Fibroblast of lung (primary cell): ENCODE results near the gene RAB30. TPM values are rescaled to one million over a fixed set of nuclear protein-coding genes. Genes with fewer than 3 reads are reported as not detected.

Source experiments
- DNase-seq, 2 donors: peaks; one replicate each; pipeline versions ENCODE4 v3.0.0 to v3.0.0-alpha.2; 2010; ENCODE audit warnings: low read depth in 2 of 2
- H2AFZ ChIP-seq: 2 replicates; pipeline ENCODE4 v1.5.1; 2012; ENCODE audit warnings: low read length, control low read depth, inconsistent platforms
- H3K27ac ChIP-seq: 2 replicates; pipeline ENCODE4 v1.5.1; 2011; ENCODE audit warnings: low read length, control low read depth; ENCODE audit not compliant: insufficient read depth
- H3K27me3 ChIP-seq: 2 replicates; pipeline ENCODE4 v1.5.1; 2011; ENCODE audit warnings: mild to moderate bottlenecking, low read length; ENCODE audit not compliant: control insufficient read depth, insufficient read depth
- H3K36me3 ChIP-seq: 2 replicates; pipeline ENCODE4 v1.5.1; 2011; ENCODE audit warnings: low read length; ENCODE audit not compliant: control insufficient read depth, insufficient read depth
- H3K4me1 ChIP-seq: 2 replicates; pipeline ENCODE4 v1.5.1; 2011; ENCODE audit warnings: low read length; ENCODE audit not compliant: control insufficient read depth, insufficient read depth; ENCODE audit errors: extremely low read depth
- H3K4me2 ChIP-seq: 2 replicates; pipeline ENCODE4 v1.5.1; 2011; ENCODE audit warnings: low read length, control low read depth; ENCODE audit not compliant: insufficient read depth; ENCODE audit errors: extremely low read depth
- H3K4me3 ChIP-seq, 4 experiments: fragments of 200-600 bp in 1 of 4; sonication (generic) in 1 of 4; replicated peaks in 1 of 4; 2 replicates each; pipeline ENCODE4 v1.5.1; 2011 to 2016; ENCODE audit warnings: low read length in 4 of 4, low read depth in 3 of 4, mild to moderate bottlenecking in 3 of 4, control low read depth in 2 of 4, inconsistent platforms in 1 of 4, mixed read lengths in 1 of 4; ENCODE audit not compliant: insufficient read depth in 1 of 4; ENCODE audit errors: control extremely low read depth in 1 of 4
- H3K79me2 ChIP-seq: 2 replicates; pipeline ENCODE4 v1.5.1; 2012; ENCODE audit warnings: mild to moderate bottlenecking, low read length, inconsistent platforms; ENCODE audit not compliant: control insufficient read depth, insufficient read depth
- H3K9ac ChIP-seq: 2 replicates; pipeline ENCODE4 v1.5.1; 2011; ENCODE audit warnings: mild to moderate bottlenecking, low read length, control low read depth; ENCODE audit not compliant: insufficient read depth
- H3K9me3 ChIP-seq: 2 replicates; pipeline ENCODE4 v1.5.1; 2012; ENCODE audit warnings: low read depth, low read length; ENCODE audit not compliant: control insufficient read depth, insufficient read depth
- H4K20me1 ChIP-seq: 2 replicates; pipeline ENCODE4 v1.5.1; 2011; ENCODE audit warnings: low read length; ENCODE audit not compliant: control insufficient read depth, insufficient read depth; ENCODE audit errors: extremely low read depth
- EZH2 ChIP-seq: IDR thresholded peaks from 2 replicates; pipeline ENCODE4 v1.5.1; 2012; ENCODE audit warnings: low read length, control low read depth, mild to moderate bottlenecking; ENCODE audit errors: missing control alignments
- polyA plus RNA-seq, 2 donors: library from polyadenylated mRNA; depleted of rRNA in 1 of 2; stranded (reverse) in 1 of 2; unstranded in 1 of 2; fragments of >200 nt; gene quantifications; 2 replicates each; pipeline ENCODE4 v1.2.1, GENCODE V29; 2011 to 2012; ENCODE audit warnings: missing spikeins in 1 of 2
- total RNA-seq: library from RNA; depleted of rRNA; stranded (reverse); fragments of >200 nt; gene quantifications from 2 replicates; pipeline ENCODE4 v1.2.1, GENCODE V29; 2014
- TF ChIP-seq, protein P1 (sequence below), 2 donors: IDR thresholded peaks in 1 of 2; conservative IDR thresholded peaks in 1 of 2; 1 replicate in 1 of 2; 2 replicates in 1 of 2; pipeline ENCODE4 v1.5.1; 2011 to 2012; ENCODE audit warnings: low read length in 2 of 2, control low read depth in 1 of 2, inconsistent platforms in 1 of 2, low read depth in 1 of 2, mild to moderate bottlenecking in 1 of 2

Gene RAB30
- total and polyA plus RNA-seq, 2 donors (not counting 1 experiment from before 2014, with no cell fraction given), result 33.9 to 45.2 TPM

DNA sequence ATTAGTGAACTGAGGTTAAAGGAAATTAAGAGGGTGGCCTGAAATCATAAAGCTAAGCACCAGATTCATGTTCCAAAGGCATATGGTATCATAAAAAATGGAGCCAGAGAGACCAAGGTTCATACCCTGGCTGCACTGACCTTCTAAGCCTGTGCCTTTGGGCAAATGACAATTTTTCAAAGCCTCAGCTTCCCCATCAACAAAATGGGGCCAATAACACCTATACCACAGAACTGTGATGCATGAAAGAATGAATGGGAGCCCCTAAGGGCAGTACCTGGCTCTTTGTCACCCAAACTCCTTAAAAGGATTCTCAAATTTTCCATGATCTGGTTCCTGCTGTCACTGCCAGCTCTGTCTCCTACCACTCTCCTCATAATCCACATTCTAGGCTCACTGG lies 72.5 kb downstream of the RAB30 start:
- no peak for TF ChIP-seq EZH2
- TF ChIP-seq, protein P1, sequence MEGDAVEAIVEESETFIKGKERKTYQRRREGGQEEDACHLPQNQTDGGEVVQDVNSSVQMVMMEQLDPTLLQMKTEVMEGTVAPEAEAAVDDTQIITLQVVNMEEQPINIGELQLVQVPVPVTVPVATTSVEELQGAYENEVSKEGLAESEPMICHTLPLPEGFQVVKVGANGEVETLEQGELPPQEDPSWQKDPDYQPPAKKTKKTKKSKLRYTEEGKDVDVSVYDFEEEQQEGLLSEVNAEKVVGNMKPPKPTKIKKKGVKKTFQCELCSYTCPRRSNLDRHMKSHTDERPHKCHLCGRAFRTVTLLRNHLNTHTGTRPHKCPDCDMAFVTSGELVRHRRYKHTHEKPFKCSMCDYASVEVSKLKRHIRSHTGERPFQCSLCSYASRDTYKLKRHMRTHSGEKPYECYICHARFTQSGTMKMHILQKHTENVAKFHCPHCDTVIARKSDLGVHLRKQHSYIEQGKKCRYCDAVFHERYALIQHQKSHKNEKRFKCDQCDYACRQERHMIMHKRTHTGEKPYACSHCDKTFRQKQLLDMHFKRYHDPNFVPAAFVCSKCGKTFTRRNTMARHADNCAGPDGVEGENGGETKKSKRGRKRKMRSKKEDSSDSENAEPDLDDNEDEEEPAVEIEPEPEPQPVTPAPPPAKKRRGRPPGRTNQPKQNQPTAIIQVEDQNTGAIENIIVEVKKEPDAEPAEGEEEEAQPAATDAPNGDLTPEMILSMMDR (conservative IDR thresholded peaks at IDR 0.05 in 1 of 2, IDR thresholded peaks at IDR 0.05 in 1 of 2; ENCODE audit: low read depth in 1 of 2, low read length in 2 of 2), result no peak
- H3K4me2 ChIP-seq, result no peak overlapping the region

DNA sequence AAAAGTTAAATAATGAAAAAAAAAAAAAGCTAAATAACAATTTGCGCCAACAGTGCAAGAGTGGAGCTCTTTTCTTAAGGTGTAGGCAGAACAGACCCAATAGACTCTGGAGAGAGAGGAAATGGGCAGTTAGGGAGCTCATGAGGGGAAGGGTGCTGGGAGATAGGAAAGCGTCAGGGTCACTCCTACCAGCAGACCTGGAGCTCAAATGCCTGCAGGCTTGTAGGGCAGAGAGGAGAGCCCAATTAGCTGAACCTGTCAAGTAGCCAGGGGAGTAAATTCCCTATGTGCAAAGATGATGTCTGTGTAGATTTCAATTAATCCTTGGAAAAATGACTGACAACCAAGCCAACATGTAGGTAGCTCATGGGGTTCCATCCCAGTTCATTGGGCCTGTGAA lies 73.0 kb downstream of the RAB30 start:
- Histone ChIP-seq H4K20me1 (no peaks in the 10 kb centered on the region), H3K9ac (no peak overlapping the region), H3K36me3 (no peaks in the 10 kb centered on the region), H3K4me2 (no peak overlapping the region), H3K27ac (no peak overlapping the region), H3K9me3 (no peaks in the 10 kb centered on the region), H3K79me2 (peaks cover 8% of the 10 kb centered on the region), H3K27me3 (no peaks in the 10 kb centered on the region), H3K4me1 (peaks cover 7% of the 10 kb centered on the region), H2AFZ (no peak overlapping the region), H3K4me3 (no peak overlapping the region)
- no peak for TF ChIP-seq EZH2
- TF ChIP-seq, protein P1 (conservative IDR thresholded peaks at IDR 0.05 in 1 of 2, IDR thresholded peaks at IDR 0.05 in 1 of 2; ENCODE audit: low read depth in 1 of 2, low read length in 2 of 2), result no peak
- DNase-seq, result no peak

More for the DNA sequence above, 72.5 kb downstream of the RAB30 start:
- H3K36me3 ChIP-seq, result no peaks in the 10 kb centered on the region
- H3K27ac ChIP-seq, result no peak overlapping the region
- H3K27me3 ChIP-seq, result no peaks in the 10 kb centered on the region
- DNase-seq, result no peak
- H3K79me2 ChIP-seq, result peaks cover 8% of the 10 kb centered on the region
- H3K4me1 ChIP-seq, result peaks cover 7% of the 10 kb centered on the region
- H3K4me3 ChIP-seq, result no peak overlapping the region
- no peak overlapping the region for H2AFZ ChIP-seq
- no peaks in the 10 kb centered on the region for H3K9me3 ChIP-seq
- H4K20me1 ChIP-seq, result no peaks in the 10 kb centered on the region
- no peak overlapping the region for H3K9ac ChIP-seq

DNA sequence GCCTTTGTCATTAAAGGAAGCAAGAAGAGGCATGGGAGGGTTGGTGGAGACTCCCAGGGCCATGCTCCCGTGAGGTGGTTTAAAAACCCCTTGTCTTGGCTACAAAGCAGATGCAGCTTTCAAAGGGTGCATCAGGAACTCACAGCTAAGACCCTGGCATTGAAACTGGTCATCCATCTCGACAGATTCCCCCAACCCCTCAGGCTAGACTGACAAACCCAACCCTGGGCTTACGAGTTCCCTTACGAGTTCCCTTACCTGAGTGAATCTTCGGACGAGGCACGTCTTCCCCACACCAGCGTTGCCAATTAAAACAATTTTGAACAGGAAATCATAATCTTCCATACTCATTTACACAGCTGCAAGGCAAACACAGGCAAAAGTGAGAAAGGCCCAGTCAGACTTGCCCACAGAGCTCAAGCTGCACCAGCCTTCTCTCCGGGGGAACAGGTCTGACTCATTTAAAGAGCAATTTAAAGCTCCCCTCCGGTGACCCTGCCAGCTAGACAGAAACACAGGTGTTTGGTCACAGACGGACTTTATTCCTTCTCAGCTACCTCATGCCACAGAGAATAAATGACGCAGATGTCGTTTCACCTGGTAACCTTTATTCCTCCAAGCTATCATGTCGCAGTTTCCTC lies 74.6 kb downstream of the RAB30 start:
- Histone ChIP-seq H4K20me1 (no peaks in the 10 kb centered on the region), H3K27me3 (no peaks in the 10 kb centered on the region), H3K4me1 (peaks cover 7% of the 10 kb centered on the region), H3K9me3 (no peaks in the 10 kb centered on the region), H3K4me2 (no peak overlapping the region), H3K9ac (no peak overlapping the region), H3K36me3 (no peaks in the 10 kb centered on the region), H2AFZ (no peak overlapping the region), H3K27ac (no peak overlapping the region), H3K4me3 (no peak overlapping the region), H3K79me2 (peaks cover 8% of the 10 kb centered on the region)
- peak in 1 of 2 donors; percentile 63 for DNase-seq
- no peak for TF ChIP-seq EZH2
- TF ChIP-seq, protein P1 (conservative IDR thresholded peaks at IDR 0.05 in 1 of 2, IDR thresholded peaks at IDR 0.05 in 1 of 2; ENCODE audit: low read depth in 1 of 2, low read length in 2 of 2), result no peak
